Activated T-cell treated with anti-CD3 and anti-CD28 coated beads, Interleukin-2, amount 50 U/mL, for 72 hours (primary cell): ENCODE results near the gene ZNF579. TPM values are rescaled to one million over a fixed set of nuclear protein-coding genes. Genes with fewer than 3 reads are reported as not detected.
A peak's percentile ranks its signal among the peaks of the same experiment; 100 is the strongest.

Source experiments
- ATAC-seq, 2 donors: fragments of 150-1000 bp; cut with Tn5 transposase; replicated peaks in 1 of 2; 2 replicates each; pipeline ENCODE4 v1.10.0; 2021; ENCODE audit warnings: moderate library complexity in 2 of 2, mild to moderate bottlenecking in 1 of 2
- DNase-seq, 2 donors: peaks; one replicate each; pipeline ENCODE4 v3.0.0; 2021 to 2022; ENCODE audit warnings: mixed read lengths in 1 of 2
- H3K27ac Mint-ChIP-seq: one replicate; pipeline ENCODE4 v1.8.0; 2022; ENCODE audit warnings: mild to moderate bottlenecking, moderate library complexity, mixed read lengths
- H3K27me3 Mint-ChIP-seq: one replicate; pipeline ENCODE4 v1.8.0; 2022; ENCODE audit warnings: low read depth, mixed read lengths
- H3K36me3 Mint-ChIP-seq, 2 donors: one replicate each; pipeline ENCODE4 v1.8.0; 2022; ENCODE audit warnings: mixed read lengths in 2 of 2, mild to moderate bottlenecking in 1 of 2; ENCODE audit not compliant: insufficient read depth in 2 of 2
- H3K4me1 Mint-ChIP-seq: one replicate; pipeline ENCODE4 v1.8.0; 2022; ENCODE audit warnings: low read depth, mixed read lengths
- H3K4me3 Mint-ChIP-seq, 2 donors: one replicate each; pipeline ENCODE4 v1.8.0; 2022; ENCODE audit warnings: mild to moderate bottlenecking in 2 of 2, mixed read lengths in 2 of 2, moderate library complexity in 2 of 2
- H3K9me3 Mint-ChIP-seq, 2 donors: one replicate each; pipeline ENCODE4 v1.8.0; 2022; ENCODE audit warnings: mixed read lengths in 2 of 2
- total RNA-seq, 2 donors: library from RNA; stranded (reverse); gene quantifications; one replicate each; pipeline ENCODE4 v1.2.3, GENCODE V29; 2022

The ZNF579 gene, protein sequence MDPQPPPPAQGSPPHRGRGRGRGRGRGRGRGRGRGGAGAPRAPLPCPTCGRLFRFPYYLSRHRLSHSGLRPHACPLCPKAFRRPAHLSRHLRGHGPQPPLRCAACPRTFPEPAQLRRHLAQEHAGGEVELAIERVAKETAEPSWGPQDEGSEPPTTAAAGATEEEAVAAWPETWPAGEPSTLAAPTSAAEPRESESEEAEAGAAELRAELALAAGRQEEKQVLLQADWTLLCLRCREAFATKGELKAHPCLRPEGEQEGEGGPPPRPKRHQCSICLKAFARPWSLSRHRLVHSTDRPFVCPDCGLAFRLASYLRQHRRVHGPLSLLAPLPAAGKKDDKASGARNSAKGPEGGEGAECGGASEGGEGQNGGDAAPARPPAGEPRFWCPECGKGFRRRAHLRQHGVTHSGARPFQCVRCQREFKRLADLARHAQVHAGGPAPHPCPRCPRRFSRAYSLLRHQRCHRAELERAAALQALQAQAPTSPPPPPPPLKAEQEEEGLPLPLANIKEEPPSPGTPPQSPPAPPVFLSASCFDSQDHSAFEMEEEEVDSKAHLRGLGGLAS
- total RNA-seq, result 1 to 10 TPM; 9.3 to 9.4 TPM

DNA sequence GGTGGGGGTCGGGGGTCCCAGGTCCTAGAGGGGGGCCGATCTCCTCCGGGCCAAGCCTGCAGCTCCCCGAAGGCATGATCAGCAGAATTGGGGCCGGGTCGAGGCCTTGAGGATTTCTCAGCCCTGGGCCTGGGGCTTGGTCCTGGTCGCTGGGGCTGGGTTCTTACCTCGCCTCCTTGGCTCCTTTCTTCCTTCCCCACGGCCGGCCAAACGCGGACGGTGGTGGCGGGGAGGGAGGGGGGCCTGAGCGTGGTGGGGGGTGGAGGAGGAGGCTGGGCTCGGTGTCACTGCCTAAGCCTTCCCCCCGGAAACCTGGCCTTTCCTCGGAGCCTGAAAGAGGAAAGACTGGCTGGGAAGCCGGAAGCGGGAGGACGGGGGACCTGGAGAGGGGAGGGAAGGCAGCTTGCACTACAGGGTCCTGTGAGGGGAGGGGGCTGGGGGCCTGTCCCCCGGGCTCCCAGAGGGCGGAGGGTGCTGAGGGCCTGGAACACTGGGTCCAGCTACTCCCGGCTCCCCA lies at the start of gene ZNF579:
ZNF579 (minus strand) TSS at position 221 of the 517 bp plus-strand sequence. CDS start 1,209 bp downstream, outside the sequence.
- Mint-ChIP-seq H3K9me3 (no peaks in the 10 kb centered on the region), H3K27ac (peak within 1 kb of the TSS; percentile 79), H3K36me3 (peaks cover 6 to 9% of the 10 kb centered on the region in 2 donors), H3K4me1 (peaks cover 27% of the 10 kb centered on the region), H3K4me3 (peak within 1 kb of the TSS; percentile 84 to 93), H3K27me3 (no peaks in the 10 kb centered on the region)
- DNase-seq, result peak; percentile 82 to 85
- ATAC-seq, result peak; percentile 77 to 89

DNA sequence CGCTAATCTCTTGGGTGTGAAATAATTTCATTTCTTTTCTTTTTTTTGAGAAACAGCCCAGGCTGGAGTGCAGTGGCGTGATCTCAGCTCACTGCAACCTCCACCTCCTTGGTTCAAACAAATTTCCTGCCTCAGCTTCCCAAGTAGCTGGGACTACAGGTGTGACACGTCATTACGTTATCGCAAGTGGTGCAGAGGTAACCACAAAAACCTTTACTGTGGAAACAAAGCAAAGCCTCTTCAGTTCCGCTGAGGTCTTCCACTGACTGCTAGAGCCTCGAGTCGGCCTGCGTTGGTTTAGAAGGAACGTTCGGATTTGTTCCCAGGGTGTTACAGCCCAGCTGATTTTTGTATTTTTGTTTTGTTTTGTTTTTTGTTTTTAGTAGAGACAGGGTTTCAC lies 45.7 kb upstream of the ZNF579 start:
- H3K36me3 Mint-ChIP-seq, result no peaks in the 10 kb centered on the region
- H3K27ac Mint-ChIP-seq, result peak overlapping the region; percentile 86
- peak; percentile 67 for DNase-seq
- peak overlapping the region; percentile 69 to 83 for H3K4me3 Mint-ChIP-seq
- H3K4me1 Mint-ChIP-seq, result peaks cover 35% of the 10 kb centered on the region
- ATAC-seq, result peak; percentile 67 to 70
- H3K27me3 Mint-ChIP-seq, result peaks cover 6% of the 10 kb centered on the region
- H3K9me3 Mint-ChIP-seq, result no peaks in the 10 kb centered on the region

DNA sequence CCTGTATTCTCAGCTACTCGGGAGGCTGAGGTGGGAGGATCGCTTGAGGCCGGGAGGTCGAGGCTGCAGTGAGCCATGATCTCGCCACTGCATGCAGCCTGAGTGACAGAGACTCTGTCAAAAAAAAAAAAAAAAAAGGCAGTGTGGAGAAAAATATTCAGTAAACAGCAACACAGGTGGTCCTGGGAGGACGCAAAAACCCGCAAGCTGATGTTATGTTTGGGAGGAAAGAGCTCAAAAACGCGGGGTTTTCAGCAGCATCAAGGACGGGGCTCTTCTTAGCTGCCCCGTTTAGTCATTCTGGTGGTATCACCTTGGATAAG lies 44.3 kb upstream of the ZNF579 start:
- Mint-ChIP-seq H3K4me3 (peak overlapping the region; percentile 85 to 88), H3K27me3 (peaks cover 6% of the 10 kb centered on the region), H3K9me3 (no peaks in the 10 kb centered on the region), H3K4me1 (peaks cover 46% of the 10 kb centered on the region), H3K27ac (peak overlapping the region; percentile 97), H3K36me3 (peaks cover 0 to 3% of the 10 kb centered on the region in 2 donors)
- ATAC-seq, result no peak
- no peak for DNase-seq

DNA sequence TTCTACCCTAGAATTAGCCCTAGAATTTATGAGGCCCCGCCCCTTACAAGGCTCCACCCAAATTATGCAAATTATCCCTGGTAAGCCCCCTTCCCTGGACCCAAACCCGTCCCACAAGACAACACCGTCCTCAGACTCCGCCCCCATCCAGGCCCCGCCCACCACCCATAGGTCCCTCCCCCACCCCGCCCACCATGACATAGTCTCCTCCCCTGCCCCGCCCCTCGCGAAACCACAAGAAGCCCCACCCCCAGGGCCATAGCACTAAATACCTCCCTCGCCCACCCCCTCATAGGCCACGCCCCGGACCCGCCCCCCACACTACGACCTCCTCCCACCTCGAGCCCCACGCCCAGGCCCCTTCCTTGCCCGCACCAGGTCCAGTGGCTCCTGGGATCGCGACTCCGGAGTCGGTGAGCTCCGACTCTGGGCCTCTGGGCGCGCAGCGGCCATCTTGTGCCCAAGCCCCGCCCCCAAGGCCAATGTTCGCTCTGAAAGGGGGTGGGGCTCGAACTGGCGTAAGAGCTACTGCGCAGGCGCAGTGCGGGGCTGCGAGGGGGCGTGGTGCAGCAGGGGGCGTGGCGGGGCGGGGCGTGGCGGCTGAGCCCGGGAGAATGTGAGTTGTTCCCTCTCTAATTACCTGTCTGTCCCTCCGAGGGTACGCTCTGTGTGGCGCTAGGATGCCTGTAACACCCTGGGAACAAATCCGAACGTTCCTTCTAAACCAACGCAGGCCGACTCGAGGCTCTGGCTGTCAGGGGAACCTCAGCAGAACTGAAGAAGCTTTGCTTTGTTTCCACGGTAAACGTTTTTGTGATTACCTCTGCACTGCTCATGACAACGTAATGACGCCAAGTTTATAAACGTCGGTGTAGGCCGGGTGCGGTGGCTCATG lies 43.7 kb upstream of the ZNF579 start, which contains the start of gene ZNF784:
ZNF784 (minus strand) TSS at position 458 of the 895 bp plus-strand sequence; CDS start at position 453, 5 bp downstream.
- Mint-ChIP-seq H3K36me3 (peaks cover 0 to 8% of the 10 kb centered on the region in 2 donors), H3K9me3 (no peaks in the 10 kb centered on the region), H3K27ac (peak within 1 kb of the TSS; percentile 97), H3K4me1 (peaks cover 52% of the 10 kb centered on the region), H3K27me3 (peaks cover 6% of the 10 kb centered on the region), H3K4me3 (peak within 1 kb of the TSS; percentile 85 to 88)
- ATAC-seq (peak; percentile 67 to 72), DNase-seq (peak; percentile 92 to 96)

DNA sequence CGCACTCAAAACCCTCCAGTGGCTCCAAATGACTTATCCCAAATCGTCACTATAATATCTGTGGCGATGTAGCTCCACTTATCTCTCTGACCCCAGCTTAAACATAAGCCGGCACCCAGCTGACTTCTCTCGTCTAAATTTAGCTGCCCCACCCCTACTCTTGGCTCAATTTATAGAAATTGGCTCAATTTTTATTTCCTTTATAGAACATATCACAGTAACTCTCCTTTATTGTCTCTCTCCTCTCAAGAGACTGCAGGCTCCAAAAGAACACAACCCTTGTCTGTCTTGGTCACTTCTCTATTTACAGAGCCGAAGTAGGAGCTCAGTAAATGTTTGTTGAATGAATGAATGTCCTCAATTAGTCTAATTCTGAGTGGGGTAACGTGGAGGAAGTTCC lies 42.9 kb upstream of the ZNF579 start:
- peaks cover 6% of the 10 kb centered on the region for H3K27me3 Mint-ChIP-seq
- ATAC-seq, result no peak
- H3K4me1 Mint-ChIP-seq, result peaks cover 53% of the 10 kb centered on the region
- H3K36me3 Mint-ChIP-seq, result peaks cover 0 to 11% of the 10 kb centered on the region in 2 donors
- peak overlapping the region in 1 of 2 donors; percentile 88 for H3K4me3 Mint-ChIP-seq
- DNase-seq, result no peak
- no peaks in the 10 kb centered on the region for H3K9me3 Mint-ChIP-seq
- peak overlapping the region; percentile 97 for H3K27ac Mint-ChIP-seq

DNA sequence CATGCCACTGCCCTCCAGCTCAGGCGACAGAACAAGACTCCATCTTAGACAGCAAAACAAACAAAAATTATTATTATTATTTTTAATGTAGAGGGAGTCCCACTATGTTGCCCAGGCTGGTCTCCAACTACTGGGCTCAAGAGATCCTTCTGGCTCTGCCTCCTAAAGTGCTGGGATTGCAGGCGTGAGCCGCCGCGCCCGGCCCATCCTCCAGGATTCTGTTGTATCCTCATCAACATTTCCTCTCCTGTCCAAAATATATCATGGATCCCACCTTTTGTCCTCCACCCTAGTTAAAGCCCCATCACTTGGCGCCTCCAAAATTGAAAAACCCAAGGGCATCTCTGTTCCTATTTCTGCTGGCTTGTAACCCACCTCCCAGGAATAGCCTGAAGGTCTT lies 42.5 kb upstream of the ZNF579 start:
- Mint-ChIP-seq H3K36me3 (peaks cover 0 to 15% of the 10 kb centered on the region in 2 donors), H3K27ac (no peak overlapping the region), H3K27me3 (peaks cover 4% of the 10 kb centered on the region), H3K4me3 (no peak overlapping the region), H3K9me3 (no peaks in the 10 kb centered on the region), H3K4me1 (peaks cover 53% of the 10 kb centered on the region)
- DNase-seq (no peak), ATAC-seq (no peak)

DNA sequence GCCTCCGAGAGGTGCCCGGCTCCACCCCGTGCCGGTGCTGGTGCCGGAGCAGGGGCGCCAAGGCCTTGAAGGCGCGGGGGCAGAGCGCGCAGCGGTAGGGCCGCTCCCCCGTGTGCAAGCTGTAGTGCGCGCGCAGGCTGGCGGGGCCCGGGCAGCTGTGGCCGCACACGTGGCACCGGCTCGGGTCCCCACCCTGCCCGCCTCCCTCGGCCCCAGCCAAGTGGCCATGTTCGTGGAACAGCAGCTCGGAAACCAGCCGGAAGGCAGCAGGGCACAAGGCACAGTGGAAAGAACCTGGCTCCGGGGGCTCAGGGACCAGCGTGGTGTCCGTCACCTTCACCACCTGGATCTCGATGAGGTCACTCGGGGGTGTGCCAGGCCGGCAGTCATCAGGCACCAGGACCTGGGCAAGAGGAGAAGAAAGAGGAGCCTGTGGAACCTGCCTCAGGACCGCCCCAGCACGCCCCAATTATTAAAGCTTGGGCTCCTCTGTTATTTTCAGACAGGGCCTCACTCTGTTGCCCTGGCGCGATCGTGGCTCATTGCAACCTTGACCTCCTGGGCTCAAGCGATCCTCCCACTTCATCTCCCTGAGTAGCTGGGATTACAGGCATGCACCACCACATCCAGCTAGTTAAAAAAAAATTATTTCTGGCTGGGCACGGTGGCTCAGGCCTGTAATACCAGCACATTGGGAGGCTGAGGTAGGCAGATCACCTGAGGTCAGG lies 41.8 kb upstream of the ZNF579 start:
- Mint-ChIP-seq H3K9me3 (no peaks in the 10 kb centered on the region), H3K36me3 (peaks cover 0 to 16% of the 10 kb centered on the region in 2 donors), H3K27ac (no peak overlapping the region), H3K27me3 (no peaks in the 10 kb centered on the region), H3K4me1 (peaks cover 53% of the 10 kb centered on the region), H3K4me3 (no peak overlapping the region)
- no peak for DNase-seq
- no peak for ATAC-seq

DNA sequence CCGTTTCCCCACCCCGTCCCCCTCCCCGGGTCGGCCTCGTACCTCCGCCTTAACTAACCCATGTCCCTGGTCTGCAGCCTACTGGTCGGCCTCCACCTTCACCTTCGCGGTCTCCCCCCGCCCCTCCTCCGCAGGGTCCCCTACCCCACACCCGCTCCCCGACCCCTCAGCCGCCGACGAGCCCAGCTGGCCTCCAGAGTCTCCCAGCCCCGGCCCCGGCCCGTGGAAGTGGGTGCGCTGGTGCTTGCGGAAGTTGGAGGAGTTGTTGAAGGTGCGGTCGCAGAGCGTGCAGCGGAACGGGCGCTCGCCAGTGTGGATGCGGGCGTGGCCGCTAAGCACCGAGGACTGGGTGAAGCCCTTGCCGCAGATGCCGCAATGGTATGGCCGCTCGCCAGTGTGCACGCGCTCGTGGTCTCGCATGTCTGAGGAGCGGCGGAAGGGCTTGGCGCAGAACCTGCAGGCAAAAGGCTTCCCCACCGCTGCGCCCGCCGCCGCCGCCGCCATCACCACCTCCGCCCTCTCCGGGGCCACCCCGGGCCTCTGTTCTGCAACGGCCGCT lies 41.1 kb upstream of the ZNF579 start:
- Mint-ChIP-seq H3K27ac (no peak overlapping the region), H3K27me3 (no peaks in the 10 kb centered on the region), H3K4me3 (no peak overlapping the region), H3K4me1 (peaks cover 49% of the 10 kb centered on the region), H3K36me3 (peaks cover 0 to 16% of the 10 kb centered on the region in 2 donors), H3K9me3 (no peaks in the 10 kb centered on the region)
- ATAC-seq (no peak), DNase-seq (no peak)

DNA sequence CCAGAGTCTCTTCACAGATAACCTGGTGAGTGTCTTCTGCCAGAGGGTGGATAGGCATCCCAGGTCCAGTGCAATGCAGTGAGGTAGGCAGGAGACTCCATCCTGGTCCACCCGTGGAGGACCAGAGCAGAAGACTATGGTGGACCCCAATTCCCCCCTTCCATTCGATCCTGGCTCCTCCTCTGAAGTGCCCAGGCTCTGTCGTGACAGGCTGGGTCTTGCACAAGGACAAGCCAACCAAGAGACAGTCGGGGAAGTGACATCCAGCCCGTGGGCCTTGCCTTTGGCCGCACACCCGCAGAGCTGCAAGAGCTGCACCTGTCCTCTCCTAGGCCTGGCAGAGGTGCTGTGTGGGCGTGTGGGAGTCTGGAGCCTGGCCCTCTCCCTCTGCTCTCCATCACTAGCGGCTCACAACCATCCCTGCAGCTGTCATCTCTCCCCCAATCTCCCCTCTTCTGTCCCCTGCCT lies 40.6 kb upstream of the ZNF579 start:
- no peak overlapping the region for H3K4me3 Mint-ChIP-seq

DNA sequence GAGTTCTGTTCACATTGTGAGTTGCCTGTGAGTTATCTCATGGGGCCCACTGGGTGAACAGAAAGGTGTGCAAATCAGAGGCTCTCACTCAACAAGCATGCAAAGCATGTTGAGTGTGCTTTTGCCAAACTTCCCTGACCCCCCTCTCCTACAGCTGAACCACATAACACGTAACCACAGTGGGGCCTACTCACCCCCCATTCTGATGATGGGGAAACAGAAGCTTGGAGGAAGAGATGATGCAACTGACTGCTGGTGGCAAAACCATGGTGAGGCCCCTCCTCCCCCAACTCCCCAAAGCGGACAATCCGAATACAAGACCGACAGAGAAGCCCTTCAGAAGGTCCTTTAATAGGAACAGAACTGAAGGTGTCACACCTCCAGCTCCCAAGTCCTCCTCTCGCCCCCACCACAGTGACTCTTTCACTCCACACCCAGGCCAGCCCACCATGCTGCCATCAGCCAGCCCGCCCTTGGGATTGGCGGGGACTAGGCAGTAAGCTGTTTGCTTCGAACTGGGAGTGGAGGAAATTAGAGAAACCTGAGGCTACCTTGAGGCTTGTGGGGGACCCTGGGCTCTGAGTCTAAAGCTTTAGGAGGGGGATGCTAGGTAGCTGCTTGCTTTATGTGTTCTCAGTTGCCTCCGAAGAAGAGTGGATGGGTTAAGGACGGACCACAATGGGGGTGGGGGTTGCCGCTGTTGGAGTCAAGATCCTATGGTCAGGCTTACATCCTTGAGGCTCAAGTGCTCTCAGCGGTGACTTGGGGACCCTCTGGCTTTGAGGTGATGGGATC lies 40.0 kb upstream of the ZNF579 start:
- Mint-ChIP-seq H3K4me1 (peaks cover 38% of the 10 kb centered on the region), H3K27ac (no peak overlapping the region), H3K9me3 (no peaks in the 10 kb centered on the region), H3K36me3 (peaks cover 0 to 16% of the 10 kb centered on the region in 2 donors), H3K27me3 (no peaks in the 10 kb centered on the region), H3K4me3 (peak overlapping the region in 1 of 2 donors; percentile 53)
- DNase-seq (peak; percentile 35 to 43), ATAC-seq (peak; percentile 13 to 29)

More for the DNA sequence above, 40.6 kb upstream of the ZNF579 start:
- H3K27me3 Mint-ChIP-seq, result no peaks in the 10 kb centered on the region
- H3K36me3 Mint-ChIP-seq, result peaks cover 0 to 16% of the 10 kb centered on the region in 2 donors
- H3K27ac Mint-ChIP-seq, result no peak overlapping the region
- no peaks in the 10 kb centered on the region for H3K9me3 Mint-ChIP-seq
- no peak for DNase-seq
- ATAC-seq, result no peak
- peaks cover 44% of the 10 kb centered on the region for H3K4me1 Mint-ChIP-seq

DNA sequence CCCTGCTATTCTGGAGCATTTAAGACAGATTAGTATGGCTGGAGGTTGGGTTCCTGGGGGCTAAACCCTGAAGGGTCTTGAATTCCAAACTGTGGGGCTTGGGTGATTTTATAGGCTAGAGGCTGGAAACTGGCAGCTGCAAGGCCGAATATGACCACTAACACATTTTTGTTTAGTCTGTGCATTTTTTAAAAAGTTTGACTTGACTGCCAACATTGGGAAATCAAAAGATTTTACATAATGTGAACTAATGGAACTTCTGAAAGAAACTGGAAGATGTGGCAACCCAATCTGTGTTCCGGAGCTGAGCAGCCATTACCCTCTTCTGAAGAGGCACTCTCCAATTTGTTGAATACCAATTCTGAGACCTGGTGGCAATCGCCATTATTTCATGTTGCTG lies 38.6 kb upstream of the ZNF579 start:
- peaks cover 0 to 16% of the 10 kb centered on the region in 2 donors for H3K36me3 Mint-ChIP-seq
- H3K4me3 Mint-ChIP-seq, result no peak overlapping the region
- H3K27ac Mint-ChIP-seq, result no peak overlapping the region
- DNase-seq (no peak), ATAC-seq (no peak)
- peaks cover 30% of the 10 kb centered on the region for H3K4me1 Mint-ChIP-seq
- no peaks in the 10 kb centered on the region for H3K27me3 Mint-ChIP-seq
- no peaks in the 10 kb centered on the region for H3K9me3 Mint-ChIP-seq
